Activated CD8-positive, alpha-beta memory T cell treated with anti-CD3 and anti-CD28 coated beads, Interleukin-2, amount 50 U/mL, for 1 hour (primary cell): Measurements from ENCODE around the gene BRICD5.

Experiments used
- DNase-seq: peaks from one replicate; pipeline ENCODE4 v3.0.0-alpha.2; 2020; ENCODE audit errors: extremely low read depth

Gene BRICD5

GRCh38 chr16:2199095-2199494 is 11.6 kb downstream of the BRICD5 start:
- DNase-seq, result no peak

- DNase-seq, result no peak
Measured at GRCh38 chr16:2198283-2198682, 12.4 kb downstream of the BRICD5 start.

GRCh38 chr16:2197765-2198164 is 12.9 kb downstream of the BRICD5 start:
- no peak for DNase-seq

- DNase-seq, result no peak
Measured at GRCh38 chr16:2196981-2197511, 13.6 kb downstream of the BRICD5 start.

GRCh38 chr16:2196162-2196980 is 14.3 kb downstream of the BRICD5 start, which contains the start of gene CASKIN1:
CASKIN1 (minus strand) TSS chr16:2196605; CDS start chr16:2196432, 173 bp downstream.
- DNase-seq, result no peak

- DNase-seq, result no peak
Measured at GRCh38 chr16:2195322-2196161, 15.1 kb downstream of the BRICD5 start.

GRCh38 chr16:2194852-2195321 is 15.8 kb downstream of the BRICD5 start:
- DNase-seq, result peak; percentile 25

GRCh38 chr16:2194166-2194834 is 16.4 kb downstream of the BRICD5 start:
- no peak for DNase-seq

- no peak for DNase-seq
Measured at GRCh38 chr16:2191446-2191706, 19.3 kb downstream of the BRICD5 start.

GRCh38 chr16:2190659-2191445 is 19.8 kb downstream of the BRICD5 start:
- DNase-seq, result no peak

GRCh38 chr16:2190002-2190658 is 20.5 kb downstream of the BRICD5 start:
- DNase-seq, result no peak

GRCh38 chr16:2189252-2189893 is 21.3 kb downstream of the BRICD5 start:
- DNase-seq, result no peak

GRCh38 chr16:2188395-2188794 is 22.3 kb downstream of the BRICD5 start:
- no peak for DNase-seq

- no peak for DNase-seq
Measured at GRCh38 chr16:2187212-2187611, 23.5 kb downstream of the BRICD5 start.

- DNase-seq, result no peak
Measured at GRCh38 chr16:2186505-2186904, 24.2 kb downstream of the BRICD5 start.

- DNase-seq, result no peak
Measured at GRCh38 chr16:2186064-2186463, 24.6 kb downstream of the BRICD5 start.

- no peak for DNase-seq
Measured at GRCh38 chr16:2184962-2185361, 25.7 kb downstream of the BRICD5 start.

- no peak for DNase-seq
Measured at GRCh38 chr16:2184346-2184745, 26.3 kb downstream of the BRICD5 start.

GRCh38 chr16:2183671-2184070 is 27.0 kb downstream of the BRICD5 start:
- DNase-seq, result no peak

- DNase-seq, result no peak
Measured at GRCh38 chr16:2181952-2182351, 28.7 kb downstream of the BRICD5 start.
